Astrocyte (in vitro differentiated cells and primary cell): ENCODE results near the gene RHEBL1. TPM values are rescaled to one million over a fixed set of nuclear protein-coding genes. Genes with fewer than 3 reads are reported as not detected.

Experiments
- DNase-seq: peaks from one replicate; pipeline ENCODE4 v3.0.0-alpha.2; 2010; ENCODE audit warnings: low read depth
- FAIRE-seq: peaks from 2 replicates; lab custom pipeline; 2011; peaks lifted over from hg19 to GRCh38; lab: Jason Lieb, UNC
- H2AFZ ChIP-seq: 2 replicates; pipeline ENCODE4 v1.6.0; 2012; ENCODE audit warnings: low read depth, low read length, inconsistent platforms
- H3K27ac ChIP-seq: 2 replicates; pipeline ENCODE4 v1.5.1; 2011; ENCODE audit warnings: low read depth, low read length, inconsistent platforms
- H3K27me3 ChIP-seq: 2 replicates; pipeline ENCODE4 v1.6.0; 2011; ENCODE audit warnings: low read length, inconsistent platforms; ENCODE audit not compliant: insufficient read depth
- H3K36me3 ChIP-seq: 2 replicates; pipeline ENCODE4 v1.5.1; 2011; ENCODE audit warnings: low read length, inconsistent platforms; ENCODE audit not compliant: insufficient read depth
- H3K4me1 ChIP-seq: 2 replicates; pipeline ENCODE4 v1.5.1; 2011; ENCODE audit warnings: low read length, inconsistent platforms; ENCODE audit not compliant: insufficient read depth
- H3K4me2 ChIP-seq: 2 replicates; pipeline ENCODE4 v1.6.0; 2012; ENCODE audit warnings: low read length, inconsistent platforms
- H3K4me3 ChIP-seq: 2 replicates; pipeline ENCODE4 v1.5.1; 2011; ENCODE audit warnings: low read depth, mild to moderate bottlenecking, low read length, inconsistent platforms; ENCODE audit not compliant: insufficient read depth
- H3K79me2 ChIP-seq: 2 replicates; pipeline ENCODE4 v1.6.0; 2012; ENCODE audit warnings: mild to moderate bottlenecking, low read length, inconsistent platforms; ENCODE audit not compliant: insufficient read depth
- H3K9ac ChIP-seq: 2 replicates; pipeline ENCODE4 v1.6.0; 2012; ENCODE audit warnings: mild to moderate bottlenecking, low read length, inconsistent platforms
- H3K9me3 ChIP-seq: 2 replicates; pipeline ENCODE4 v1.5.1; 2012; ENCODE audit warnings: low read depth, mild to moderate bottlenecking, low read length, inconsistent platforms; ENCODE audit not compliant: insufficient read depth
- H4K20me1 ChIP-seq: 2 replicates; pipeline ENCODE4 v1.6.0; 2012; ENCODE audit warnings: low read length, inconsistent platforms; ENCODE audit not compliant: insufficient read depth
- H3K27ac Mint-ChIP-seq: one replicate; pipeline ENCODE4 v1.8.0; 2021; ENCODE audit warnings: mild to moderate bottlenecking, mixed read lengths; ENCODE audit not compliant: unreplicated experiment
- H3K27me3 Mint-ChIP-seq: one replicate; pipeline ENCODE4 v1.8.0; 2021; ENCODE audit warnings: low read depth, mixed read lengths; ENCODE audit not compliant: unreplicated experiment
- H3K36me3 Mint-ChIP-seq: one replicate; pipeline ENCODE4 v1.8.0; 2021; ENCODE audit warnings: low read depth, mixed read lengths; ENCODE audit not compliant: unreplicated experiment
- H3K4me1 Mint-ChIP-seq: one replicate; pipeline ENCODE4 v1.8.0; 2021; ENCODE audit warnings: low read depth, mixed read lengths; ENCODE audit not compliant: unreplicated experiment
- H3K4me3 Mint-ChIP-seq: one replicate; pipeline ENCODE4 v1.8.0; 2021; ENCODE audit warnings: mild to moderate bottlenecking, moderate library complexity, mixed read lengths; ENCODE audit not compliant: unreplicated experiment
- H3K9me3 Mint-ChIP-seq: one replicate; pipeline ENCODE4 v1.8.0; 2021; ENCODE audit warnings: mild to moderate bottlenecking, mixed read lengths; ENCODE audit not compliant: unreplicated experiment
- CTCF ChIP-seq: IDR thresholded peaks from 2 replicates; pipeline ENCODE4 v1.5.1; 2011; ENCODE audit warnings: low read depth, mild to moderate bottlenecking, inconsistent platforms, low read length, moderate library complexity; ENCODE audit not compliant: insufficient read depth
- EZH2 ChIP-seq: IDR thresholded peaks from 2 replicates; pipeline ENCODE4 v1.6.1; 2012; ENCODE audit warnings: mild to moderate bottlenecking, low read length, inconsistent platforms; ENCODE audit not compliant: insufficient read depth
- total RNA-seq: library from RNA; stranded (reverse); gene quantifications from 2 replicates; pipeline ENCODE4 v1.2.1, GENCODE V29; 2021

Gene RHEBL1
- total RNA-seq, 1 donor from 2014 or later: 1.3 TPM

- FAIRE-seq (no peak), DNase-seq (no peak)
- Histone ChIP-seq H3K27ac (no peak overlapping the region), H3K4me3 (no peak overlapping the region), H3K79me2 (peaks cover 32% of the 10 kb centered on the region), H3K27me3 (no peaks in the 10 kb centered on the region), H4K20me1 (peaks cover 19% of the 10 kb centered on the region), H3K36me3 (peaks cover 21% of the 10 kb centered on the region), H3K9me3 (no peaks in the 10 kb centered on the region), H2AFZ (no peak overlapping the region), H3K4me1 (peaks cover 13% of the 10 kb centered on the region), H3K9ac (no peak overlapping the region), H3K4me2 (no peak overlapping the region)
- TF ChIP-seq EZH2 (no peak), CTCF (no peak)
- no peaks in the 10 kb centered on the region for H3K27me3 Mint-ChIP-seq
- no peaks in the 10 kb centered on the region for H3K9me3 Mint-ChIP-seq
- H3K27ac Mint-ChIP-seq: no peak overlapping the region
- peaks cover 21% of the 10 kb centered on the region for H3K4me1 Mint-ChIP-seq
- H3K36me3 Mint-ChIP-seq: peaks cover 10% of the 10 kb centered on the region
- no peak overlapping the region for H3K4me3 Mint-ChIP-seq
These were observed 54.6 kb downstream of the RHEBL1 start for GRCh38 chr12:49015196-49015595.

Other genes with a start within 250 kb of the RHEBL1 start
- gene DDX23, start 217.8 kb downstream of the RHEBL1 start, total RNA-seq: 66.7 and 77.1 TPM in 2 replicates
- gene RND1, start 204.1 kb downstream of the RHEBL1 start, total RNA-seq: 2.2 and 2.4 TPM in 2 replicates
- gene FKBP11, start 144.5 kb downstream of the RHEBL1 start, total RNA-seq: 47.4 and 51.2 TPM in 2 replicates
- 209 and 229 TPM in 2 replicates for gene ARF3, start 112.5 kb downstream of the RHEBL1 start, total RNA-seq
- 0.79 and 1.1 TPM in 2 replicates for gene WNT10B, start 98.2 kb downstream of the RHEBL1 start, total RNA-seq
- not detected in 2 replicates for gene WNT1, start 91.7 kb downstream of the RHEBL1 start, total RNA-seq
- gene DDN, start 70.6 kb downstream of the RHEBL1 start, total RNA-seq: 0.50 and 0.55 TPM in 2 replicates
- 47.1 and 49.6 TPM in 2 replicates for gene PRKAG1, start 51.2 kb downstream of the RHEBL1 start, total RNA-seq
- gene KMT2D, start 9.2 kb downstream of the RHEBL1 start, total RNA-seq: 81.7 and 86.9 TPM in 2 replicates
- gene DHH, start 24.8 kb upstream of the RHEBL1 start, total RNA-seq: 0.05 and 0.16 TPM in 2 replicates
- 58.7 and 61.0 TPM in 2 replicates for gene LMBR1L, start 40.9 kb upstream of the RHEBL1 start, total RNA-seq
- gene TUBA1B, start 61.4 kb upstream of the RHEBL1 start, total RNA-seq: 811 and 939 TPM in 2 replicates
- 772 and 932 TPM in 2 replicates for gene TUBA1A, start 119.1 kb upstream of the RHEBL1 start, total RNA-seq
- 345 and 408 TPM in 2 replicates for gene TUBA1C, start 195.1 kb upstream of the RHEBL1 start, total RNA-seq
- not detected in 2 replicates for gene PRPH, start 225.2 kb upstream of the RHEBL1 start, total RNA-seq